ENCODE data around the gene COL18A1.

DNA sequence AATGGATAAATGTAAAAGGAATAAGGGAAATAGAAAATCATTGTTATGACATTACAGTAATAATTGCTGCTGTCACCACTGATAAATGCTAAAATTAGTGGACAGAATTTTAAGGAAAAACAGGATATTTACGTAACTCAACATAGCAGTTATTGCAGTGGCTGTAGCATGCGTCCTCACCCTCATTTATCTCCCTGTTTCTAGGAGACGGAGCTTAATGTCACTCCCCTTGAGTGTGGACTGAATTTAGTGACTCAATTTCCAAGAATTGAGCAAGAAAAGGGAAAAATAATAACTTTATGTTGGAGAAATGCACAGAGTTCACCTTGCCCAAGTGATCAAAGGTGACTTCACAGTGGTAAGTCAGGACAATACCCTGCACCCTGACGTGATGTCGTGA, 33.3 kb upstream of the COL18A1 start:
- TF ChIP-seq, protein P1, sequence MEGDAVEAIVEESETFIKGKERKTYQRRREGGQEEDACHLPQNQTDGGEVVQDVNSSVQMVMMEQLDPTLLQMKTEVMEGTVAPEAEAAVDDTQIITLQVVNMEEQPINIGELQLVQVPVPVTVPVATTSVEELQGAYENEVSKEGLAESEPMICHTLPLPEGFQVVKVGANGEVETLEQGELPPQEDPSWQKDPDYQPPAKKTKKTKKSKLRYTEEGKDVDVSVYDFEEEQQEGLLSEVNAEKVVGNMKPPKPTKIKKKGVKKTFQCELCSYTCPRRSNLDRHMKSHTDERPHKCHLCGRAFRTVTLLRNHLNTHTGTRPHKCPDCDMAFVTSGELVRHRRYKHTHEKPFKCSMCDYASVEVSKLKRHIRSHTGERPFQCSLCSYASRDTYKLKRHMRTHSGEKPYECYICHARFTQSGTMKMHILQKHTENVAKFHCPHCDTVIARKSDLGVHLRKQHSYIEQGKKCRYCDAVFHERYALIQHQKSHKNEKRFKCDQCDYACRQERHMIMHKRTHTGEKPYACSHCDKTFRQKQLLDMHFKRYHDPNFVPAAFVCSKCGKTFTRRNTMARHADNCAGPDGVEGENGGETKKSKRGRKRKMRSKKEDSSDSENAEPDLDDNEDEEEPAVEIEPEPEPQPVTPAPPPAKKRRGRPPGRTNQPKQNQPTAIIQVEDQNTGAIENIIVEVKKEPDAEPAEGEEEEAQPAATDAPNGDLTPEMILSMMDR (IDR thresholded peaks at IDR 0.05; ENCODE audit: borderline replicate concordance, extremely low read depth, low read length, poor library complexity, severe bottlenecking) = no peak
- no peak for TF ChIP-seq EZH2 (IDR thresholded peaks at IDR 0.05; ENCODE audit: borderline replicate concordance, low read depth, low read length, severe bottlenecking)
